Lung (tissue), 10 donors: ENCODE measurements around the gene ZNG1B. TPM values are rescaled to one million over a fixed set of nuclear protein-coding genes. Genes with fewer than 3 reads are reported as not detected.
"Not testable (repeated sequence)": the region's sequence is repeated elsewhere in the genome, so short reads cannot be mapped to it uniquely, and the experiment has no call there.

ENCODE experiments used
- ATAC-seq: fragments of 200-7000 bp; cut with Tn5 transposase; one replicate; pipeline ENCODE4 v1.9.1; 2020; ENCODE audit warnings: moderate number of reproducible peaks; ENCODE audit not compliant: insufficient read depth, low FRiP score
- DNase-seq, 3 donors: peaks; one replicate each; pipeline ENCODE4 v3.0.0-alpha.2; 2013 to 2017
- H3K27ac ChIP-seq, 2 donors: one replicate each; pipeline ENCODE4 v1.5.1; 2013; ENCODE audit warnings: mild to moderate bottlenecking in 2 of 2, moderate library complexity in 2 of 2, control low read depth in 1 of 2, inconsistent platforms in 1 of 2, low read depth in 1 of 2, low read length in 1 of 2
- H3K27me3 ChIP-seq, 3 donors: one replicate each; pipeline ENCODE4 v1.5.1; 2013; ENCODE audit warnings: low read length in 2 of 3; ENCODE audit not compliant: control insufficient read depth in 3 of 3, insufficient read depth in 3 of 3
- H3K36me3 ChIP-seq, 4 donors: one replicate each; pipeline ENCODE4 v1.5.1; 2013; ENCODE audit warnings: low read length in 4 of 4, mild to moderate bottlenecking in 1 of 4, moderate library complexity in 1 of 4; ENCODE audit not compliant: control insufficient read depth in 4 of 4, insufficient read depth in 4 of 4
- H3K4me1 ChIP-seq, 5 donors: one replicate each; pipeline ENCODE4 v1.5.1; 2013; ENCODE audit warnings: low read length in 5 of 5, mild to moderate bottlenecking in 2 of 5, moderate library complexity in 1 of 5; ENCODE audit not compliant: control insufficient read depth in 5 of 5, insufficient read depth in 5 of 5
- H3K4me3 ChIP-seq: one replicate; pipeline ENCODE4 v1.5.1; 2013; ENCODE audit warnings: mild to moderate bottlenecking, control low read depth, moderate library complexity
- H3K9ac ChIP-seq, 2 donors: one replicate each; pipeline ENCODE4 v1.5.1; 2013; ENCODE audit warnings: low read length in 2 of 2, control low read depth in 1 of 2; ENCODE audit not compliant: insufficient read depth in 1 of 2
- H3K9me3 ChIP-seq, 4 donors: one replicate each; pipeline ENCODE4 v1.5.1; 2013; ENCODE audit warnings: low read length in 3 of 4, mild to moderate bottlenecking in 1 of 4, moderate library complexity in 1 of 4; ENCODE audit not compliant: control insufficient read depth in 4 of 4, insufficient read depth in 3 of 4
- WGBS, 2 donors: extraction: QIAGEN DNeasy Blood & Tissue Kit; methylation state at CpG; one replicate each; pipeline ENCODE4 v1.1.7; 2013; 5-methylcytosine and 5-hydroxymethylcytosine counted together
- polyA plus RNA-seq, 2 donors: library from polyadenylated mRNA; stranded (reverse); fragments of 200-250 nt; gene quantifications; one replicate each; pipeline ENCODE4 v1.2.1, GENCODE V29; 2013
- total RNA-seq, 2 donors: library from RNA; depleted of rRNA in 1 of 2; stranded (reverse); fragments of >200 nt in 1 of 2; gene quantifications; one replicate each; pipeline ENCODE4 v1.2.1, GENCODE V29; 2014 to 2021
- donor health status: Bipolar disorder and iron deficiency.
- donor health status: healthy.
- donor health status: DM: yes; HTN: yes; CAD: no.

The ZNG1B gene
- total and polyA plus RNA-seq, 4 donors, result 25.8 to 37.1 (median 33.0) TPM

- H3K4me1 ChIP-seq, result peaks cover 0 to 12% (median 0%) of the 10 kb centered on the region in 5 donors
- not testable (repeated sequence) for H3K27ac ChIP-seq, H3K9ac ChIP-seq, H3K36me3 ChIP-seq, H3K9me3 ChIP-seq
- WGBS, 2 donors, result 0 to 2% methylated on average over 3 to 116 of the region's 116 CpGs
- H3K27me3 ChIP-seq, result peaks cover 0 to 28% (median 21%) of the 10 kb centered on the region in 3 donors
- DNase-seq (peak; percentile 32 to 60 (median 59)), ATAC-seq (peak; percentile 53)
- peak overlapping the region; percentile 32 for H3K4me3 ChIP-seq
These were observed 65.9 kb downstream of the ZNG1B start for GRCh38 chr2:113503094-113504042.

DNA sequence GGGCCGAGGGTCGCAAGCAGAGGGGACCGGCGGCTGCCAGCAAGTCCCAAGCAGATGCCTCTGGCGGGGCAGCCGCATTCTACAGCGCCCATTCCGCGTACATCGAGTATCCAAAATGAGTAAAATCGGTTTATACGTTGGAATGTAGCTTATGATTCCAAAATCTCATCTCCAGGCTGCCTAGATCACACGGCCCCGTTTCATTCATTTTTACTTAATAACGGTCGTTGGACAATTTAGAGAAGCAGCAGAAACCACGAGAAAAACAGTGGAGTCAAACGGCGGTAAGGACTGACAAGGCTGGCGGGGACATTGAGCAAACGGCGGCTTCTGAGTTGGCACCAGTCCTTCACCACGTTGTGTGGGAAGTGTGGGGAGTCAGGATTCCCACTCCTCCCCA is 66.6 kb downstream of the ZNG1B start:
- H3K9ac ChIP-seq, H3K4me3 ChIP-seq, ATAC-seq, H3K27ac ChIP-seq, H3K9me3 ChIP-seq, H3K36me3 ChIP-seq: not testable (repeated sequence)
- H3K27me3 ChIP-seq, result peaks cover 0 to 29% (median 21%) of the 10 kb centered on the region in 3 donors
- peak in 2 of 3 donors; percentile 32 to 35 for DNase-seq
- 5 to 10% methylated on average over 9 to 22 of the region's 23 CpGs for WGBS, 2 donors
- H3K4me1 ChIP-seq, result peaks cover 0 to 12% (median 0%) of the 10 kb centered on the region in 5 donors

GRCh38 chr2:113507394-113508140 is 70.1 kb downstream of the ZNG1B start:
- peaks cover 0 to 23% (median 17%) of the 10 kb centered on the region in 3 donors for H3K27me3 ChIP-seq
- not testable (repeated sequence) for DNase-seq, H3K4me3 ChIP-seq, H3K9ac ChIP-seq, H3K9me3 ChIP-seq, H3K4me1 ChIP-seq, ATAC-seq, H3K36me3 ChIP-seq, H3K27ac ChIP-seq
- WGBS, 2 donors, result 23 to 27% methylated on average over 11 to 12 of the region's 14 CpGs

DNA sequence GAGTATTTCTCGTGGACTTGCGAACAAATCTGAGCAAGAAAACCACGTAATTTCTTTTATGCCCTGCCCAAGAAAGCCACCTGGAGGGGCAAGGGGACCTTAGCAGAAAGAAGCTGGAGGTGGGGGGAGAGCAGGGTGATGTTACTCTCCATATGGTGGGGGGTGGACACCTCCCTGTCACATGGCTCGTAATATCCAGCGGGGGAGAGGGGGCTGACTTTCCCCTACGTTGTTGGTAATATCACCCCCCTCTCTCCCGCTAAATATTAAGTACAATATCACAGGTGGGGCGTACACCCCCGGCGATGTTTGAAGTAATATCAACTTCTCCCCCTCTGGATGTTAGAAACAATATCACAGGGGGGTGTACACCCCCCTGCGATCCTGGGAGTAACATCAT is 70.7 kb downstream of the ZNG1B start:
- WGBS, 2 donors, result 37 to 43% methylated on average over 9 to 11 of the region's 11 CpGs
- not testable (repeated sequence) for H3K9ac ChIP-seq, H3K36me3 ChIP-seq, H3K4me3 ChIP-seq, DNase-seq, ATAC-seq, H3K27ac ChIP-seq, H3K9me3 ChIP-seq, H3K4me1 ChIP-seq
- H3K27me3 ChIP-seq, result peaks cover 0 to 23% (median 17%) of the 10 kb centered on the region in 3 donors

DNA sequence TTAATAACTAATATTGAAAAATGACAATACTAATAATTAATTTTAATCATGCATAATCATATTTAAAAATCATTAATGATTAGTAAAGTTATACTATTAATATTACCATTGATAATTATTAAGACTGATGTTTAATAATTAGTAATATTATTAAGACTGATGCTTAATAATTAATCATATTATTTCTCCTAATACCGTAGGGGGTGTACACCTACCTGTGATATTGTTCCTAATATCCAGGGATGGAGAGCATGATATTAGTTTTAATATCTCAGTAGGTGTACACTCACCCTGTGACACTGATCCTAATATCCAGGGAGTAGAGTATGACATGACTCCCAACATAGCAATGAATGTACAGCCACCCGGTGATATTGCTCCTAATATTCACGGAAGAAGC is 73.4 kb downstream of the ZNG1B start:
- not testable (repeated sequence) for H3K9ac ChIP-seq, H3K27ac ChIP-seq, H3K36me3 ChIP-seq, ATAC-seq, H3K9me3 ChIP-seq, DNase-seq, H3K4me1 ChIP-seq, H3K4me3 ChIP-seq
- H3K27me3 ChIP-seq, result peaks cover 0 to 13% (median 11%) of the 10 kb centered on the region in 3 donors
- WGBS, 2 donors, result 74% methylated on average over 2 of the region's 3 CpGs; no CpG with 5 or more reads in 1 of the 2 donors

GRCh38 chr2:113511859-113512258 is 74.4 kb downstream of the ZNG1B start:
- DNase-seq, H3K36me3 ChIP-seq, ATAC-seq, H3K27ac ChIP-seq, H3K4me1 ChIP-seq, H3K4me3 ChIP-seq, H3K9me3 ChIP-seq, H3K9ac ChIP-seq: not testable (repeated sequence)
- H3K27me3 ChIP-seq, result peaks cover 0 to 13% (median 8%) of the 10 kb centered on the region in 3 donors
- WGBS, 2 donors, result 78 to 81% methylated on average over 14 of the region's 14 CpGs

DNA sequence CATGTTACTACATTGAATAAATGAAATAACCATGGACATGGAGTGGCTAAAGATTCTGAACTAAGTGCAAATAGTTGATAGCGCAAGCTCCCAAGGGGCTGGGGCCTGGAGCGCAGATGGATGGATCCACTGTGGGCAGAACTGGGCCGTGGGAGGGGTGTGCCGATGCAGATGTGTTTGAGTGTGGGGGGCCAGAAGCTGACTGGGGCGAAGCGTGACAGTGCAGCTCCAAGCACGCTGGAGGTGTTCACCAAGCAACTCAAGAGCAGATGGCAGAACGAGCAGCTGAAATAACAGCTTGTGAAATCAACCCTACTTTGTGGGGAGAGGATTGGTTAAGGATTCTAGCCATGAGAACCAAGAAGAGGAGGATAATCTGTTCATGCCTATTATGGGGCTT is 78.0 kb downstream of the ZNG1B start:
- not testable (repeated sequence) for H3K27ac ChIP-seq, DNase-seq, H3K9ac ChIP-seq, H3K9me3 ChIP-seq, H3K4me3 ChIP-seq, ATAC-seq, H3K27me3 ChIP-seq, H3K4me1 ChIP-seq, H3K36me3 ChIP-seq
- 89 to 93% methylated on average over 5 to 8 of the region's 8 CpGs for WGBS, 2 donors

GRCh38 chr2:113515995-113516394 is 78.5 kb downstream of the ZNG1B start:
- H3K9me3 ChIP-seq, ATAC-seq, H3K36me3 ChIP-seq, H3K9ac ChIP-seq, DNase-seq, H3K4me3 ChIP-seq, H3K27ac ChIP-seq, H3K27me3 ChIP-seq, H3K4me1 ChIP-seq: not testable (repeated sequence)
- 89 to 92% methylated on average over 3 of the region's 3 CpGs for WGBS, 2 donors
